Karpas-422 (cell line): Measurements from ENCODE around the gene GTF2F2. TPM values are rescaled to one million over a fixed set of nuclear protein-coding genes. Genes with fewer than 3 reads are reported as not detected.
"Not testable (repeated sequence)": the region's sequence is repeated elsewhere in the genome, so short reads cannot be mapped to it uniquely, and the experiment has no call there.

Experiments used
- DNase-seq: peaks from one replicate; pipeline ENCODE4 v3.0.0-alpha.2; 2015
- H2AFZ ChIP-seq: fragments of 200-600 bp; sonication (generic); 2 replicates; pipeline ENCODE4 v1.6.1; 2014; ENCODE audit warnings: antibody characterized with exemption, low read length, mixed read lengths
- H3K27ac ChIP-seq: fragments of 200-600 bp; sonication (generic); 2 replicates; pipeline ENCODE4 v1.5.1; 2014; ENCODE audit warnings: mild to moderate bottlenecking, low read length, moderate library complexity
- H3K27me3 ChIP-seq: fragments of 200-600 bp; sonication (generic); 2 replicates; pipeline ENCODE4 v1.6.1; 2014; ENCODE audit warnings: low read length, mixed read lengths
- H3K36me3 ChIP-seq: fragments of 200-600 bp; sonication (generic); 2 replicates; pipeline ENCODE4 v1.6.1; 2014; ENCODE audit warnings: low read length, mixed read lengths; ENCODE audit not compliant: insufficient read depth
- H3K4me1 ChIP-seq: fragments of 200-600 bp; sonication (generic); 2 replicates; pipeline ENCODE4 v1.6.1; 2014; ENCODE audit warnings: mild to moderate bottlenecking, low read length, mixed read lengths
- H3K4me2 ChIP-seq: fragments of 200-600 bp; sonication (generic); 2 replicates; pipeline ENCODE4 v1.6.1; 2014; ENCODE audit warnings: low read length, low read depth, mild to moderate bottlenecking; ENCODE audit not compliant: poor library complexity, severe bottlenecking
- H3K4me3 ChIP-seq: fragments of 200-600 bp; sonication (generic); 2 replicates; pipeline ENCODE4 v1.5.1; 2014; ENCODE audit warnings: mild to moderate bottlenecking, antibody characterized with exemption, low read length, mixed read lengths
- H3K79me2 ChIP-seq: fragments of 200-600 bp; sonication (generic); 2 replicates; pipeline ENCODE4 v1.6.1; 2014; ENCODE audit warnings: mild to moderate bottlenecking, low read length, mixed read lengths
- H3K9ac ChIP-seq: fragments of 200-600 bp; sonication (generic); 2 replicates; pipeline ENCODE4 v1.6.0; 2014; ENCODE audit warnings: low read length
- H3K9me2 ChIP-seq: fragments of 200-600 bp; sonication (generic), shearing (Covaris generic); replicated peaks from 2 replicates; pipeline ENCODE4 v1.6.0; 2014; ENCODE audit warnings: mild to moderate bottlenecking, low read length, moderate library complexity; ENCODE audit not compliant: insufficient read depth
- H3K9me3 ChIP-seq: fragments of 300-700, 200-600 bp; sonication (generic); 2 replicates; pipeline ENCODE4 v1.6.1; 2014; ENCODE audit warnings: low read length, mixed read lengths
- H4K20me1 ChIP-seq: fragments of 200-600 bp; sonication (generic); 2 replicates; pipeline ENCODE4 v1.6.1; 2014; ENCODE audit warnings: mild to moderate bottlenecking, antibody characterized with exemption, low read length, low read depth; ENCODE audit not compliant: insufficient read depth
- total RNA-seq: library from RNA; depleted of rRNA; stranded (reverse); fragments of >200 nt; shearing (Covaris generic); gene quantifications from 2 replicates; pipeline ENCODE4 v1.2.3, GENCODE V29; 2014; ENCODE audit warnings: low replicate concordance

Gene GTF2F2
- total RNA-seq, 1 experiment from 2014 or later = 31.7 TPM

- Histone ChIP-seq H4K20me1 (no peaks in the 10 kb centered on the region), H3K9me2 (no peaks in the 10 kb centered on the region), H3K9ac (no peak overlapping the region), H3K36me3 (peaks cover 3% of the 10 kb centered on the region; the same call in 1 of the 2 replicates), H3K27ac (no peak overlapping the region), H3K9me3 (no peaks in the 10 kb centered on the region), H3K4me3 (no peak overlapping the region), H3K4me2 (no peak overlapping the region), H2AFZ (no peak overlapping the region), H3K79me2 (peaks cover 91% of the 10 kb centered on the region), H3K4me1 (no peaks in the 10 kb centered on the region), H3K27me3 (no peaks in the 10 kb centered on the region)
- DNase-seq = no peak
Observed at GRCh38 chr13:45178349-45179162, 58.2 kb downstream of the GTF2F2 start.

- Histone ChIP-seq H3K9ac (no peak overlapping the region), H3K9me2 (no peaks in the 10 kb centered on the region), H3K27me3 (no peaks in the 10 kb centered on the region), H3K36me3 (peaks cover 3% of the 10 kb centered on the region; the same call in 1 of the 2 replicates), H4K20me1 (no peaks in the 10 kb centered on the region), H3K9me3 (no peaks in the 10 kb centered on the region), H2AFZ (no peak overlapping the region), H3K4me3 (no peak overlapping the region), H3K4me1 (no peaks in the 10 kb centered on the region), H3K27ac (no peak overlapping the region), H3K4me2 (no peak overlapping the region), H3K79me2 (peaks cover 91% of the 10 kb centered on the region)
- DNase-seq = no peak
Observed at GRCh38 chr13:45179428-45179827, 59.1 kb downstream of the GTF2F2 start.

- Histone ChIP-seq H3K4me2 (no peak overlapping the region), H3K36me3 (peaks cover 3% of the 10 kb centered on the region; the same call in 1 of the 2 replicates), H3K9ac (no peak overlapping the region), H3K9me3 (no peaks in the 10 kb centered on the region), H3K4me1 (no peaks in the 10 kb centered on the region), H3K4me3 (no peak overlapping the region), H3K9me2 (no peaks in the 10 kb centered on the region), H3K79me2 (peaks cover 92% of the 10 kb centered on the region), H4K20me1 (no peaks in the 10 kb centered on the region), H3K27ac (no peak overlapping the region), H2AFZ (no peak overlapping the region), H3K27me3 (no peaks in the 10 kb centered on the region)
- DNase-seq = no peak
Observed at GRCh38 chr13:45180303-45180702, 60.0 kb downstream of the GTF2F2 start.

GRCh38 chr13:45180713-45181601, 60.6 kb downstream of the GTF2F2 start:
- Histone ChIP-seq H3K27me3 (no peaks in the 10 kb centered on the region), H4K20me1 (no peaks in the 10 kb centered on the region), H3K9ac (no peak overlapping the region), H3K79me2 (peaks cover 91% of the 10 kb centered on the region), H3K9me2 (no peaks in the 10 kb centered on the region), H3K27ac (no peak overlapping the region), H3K4me1 (no peaks in the 10 kb centered on the region), H3K9me3 (no peaks in the 10 kb centered on the region), H3K4me2 (no peak overlapping the region), H2AFZ (no peak overlapping the region), H3K4me3 (no peak overlapping the region), H3K36me3 (peaks cover 6% of the 10 kb centered on the region; the same call in 1 of the 2 replicates)
- DNase-seq = no peak

- no peak overlapping the region for H3K9ac ChIP-seq
Observed at GRCh38 chr13:45184693-45185092, 64.4 kb downstream of the GTF2F2 start.

GRCh38 chr13:45185286-45185685, 65.0 kb downstream of the GTF2F2 start:
- H3K4me3 ChIP-seq = no peak overlapping the region
- DNase-seq = no peak
- peaks cover 79% of the 10 kb centered on the region for H3K79me2 ChIP-seq
- H3K4me2 ChIP-seq = no peak overlapping the region
- H3K36me3 ChIP-seq = peaks cover 10% of the 10 kb centered on the region; the same call in 1 of the 2 replicates
- H3K27ac ChIP-seq = no peak overlapping the region
- no peak overlapping the region for H3K9ac ChIP-seq
- no peaks in the 10 kb centered on the region for H4K20me1 ChIP-seq
- no peaks in the 10 kb centered on the region for H3K9me2 ChIP-seq
- H3K4me1 ChIP-seq = peaks cover 2% of the 10 kb centered on the region; the same call in 1 of the 2 replicates
- H3K27me3 ChIP-seq = no peaks in the 10 kb centered on the region
- no peaks in the 10 kb centered on the region for H3K9me3 ChIP-seq
- H2AFZ ChIP-seq = no peak overlapping the region

More at GRCh38 chr13:45184693-45185092, 64.4 kb downstream of the GTF2F2 start:
- no peaks in the 10 kb centered on the region for H3K9me3 ChIP-seq
- peaks cover 10% of the 10 kb centered on the region; the same call in 1 of the 2 replicates for H3K36me3 ChIP-seq
- H3K27me3 ChIP-seq = no peaks in the 10 kb centered on the region
- no peaks in the 10 kb centered on the region for H3K9me2 ChIP-seq
- no peak overlapping the region for H3K27ac ChIP-seq
- no peaks in the 10 kb centered on the region for H4K20me1 ChIP-seq
- DNase-seq = no peak
- H3K4me3 ChIP-seq = no peak overlapping the region
- peaks cover 82% of the 10 kb centered on the region for H3K79me2 ChIP-seq
- H3K4me2 ChIP-seq = no peak overlapping the region
- peaks cover 2% of the 10 kb centered on the region; the same call in 1 of the 2 replicates for H3K4me1 ChIP-seq
- no peak overlapping the region for H2AFZ ChIP-seq

GRCh38 chr13:45189077-45189476, 68.8 kb downstream of the GTF2F2 start:
- not testable (repeated sequence) for H3K4me3 ChIP-seq, H3K27ac ChIP-seq, H3K4me2 ChIP-seq, H2AFZ ChIP-seq, H3K9me3 ChIP-seq, H4K20me1 ChIP-seq, H3K36me3 ChIP-seq, DNase-seq, H3K9me2 ChIP-seq, H3K9ac ChIP-seq, H3K27me3 ChIP-seq
- Histone ChIP-seq H3K79me2 (peaks cover 74% of the 10 kb centered on the region), H3K4me1 (peaks cover 17% of the 10 kb centered on the region)

GRCh38 chr13:45189511-45189910, 69.2 kb downstream of the GTF2F2 start:
- H4K20me1 ChIP-seq, H3K9ac ChIP-seq, H3K27me3 ChIP-seq, H3K4me3 ChIP-seq, H3K4me2 ChIP-seq, H3K9me2 ChIP-seq, H2AFZ ChIP-seq, H3K9me3 ChIP-seq, DNase-seq, H3K27ac ChIP-seq, H3K36me3 ChIP-seq: not testable (repeated sequence)
- Histone ChIP-seq H3K4me1 (peaks cover 17% of the 10 kb centered on the region), H3K79me2 (peaks cover 76% of the 10 kb centered on the region)
